IPS-NIHi11 (cell line): ENCODE measurements around the gene GNMT.

Source experiments
- DNase-seq: peaks from one replicate; pipeline ENCODE4 v3.0.0; 2012; ENCODE audit warnings: mixed read lengths, low spot score

The GNMT gene

GRCh38 chr6:42960243-42961019 is at the start of gene GNMT:
Gene GNMT, plus strand, starts transcription at chr6:42960754. Its CDS starts 14 bp downstream, at chr6:42960768.
- DNase-seq = peak; percentile 93

GRCh38 chr6:42911171-42912021 is 49.2 kb upstream of the GNMT start:
- peak; percentile 74 for DNase-seq

- DNase-seq = no peak
Observed at GRCh38 chr6:42914546-42914945, 46.0 kb upstream of the GNMT start.

DNA sequence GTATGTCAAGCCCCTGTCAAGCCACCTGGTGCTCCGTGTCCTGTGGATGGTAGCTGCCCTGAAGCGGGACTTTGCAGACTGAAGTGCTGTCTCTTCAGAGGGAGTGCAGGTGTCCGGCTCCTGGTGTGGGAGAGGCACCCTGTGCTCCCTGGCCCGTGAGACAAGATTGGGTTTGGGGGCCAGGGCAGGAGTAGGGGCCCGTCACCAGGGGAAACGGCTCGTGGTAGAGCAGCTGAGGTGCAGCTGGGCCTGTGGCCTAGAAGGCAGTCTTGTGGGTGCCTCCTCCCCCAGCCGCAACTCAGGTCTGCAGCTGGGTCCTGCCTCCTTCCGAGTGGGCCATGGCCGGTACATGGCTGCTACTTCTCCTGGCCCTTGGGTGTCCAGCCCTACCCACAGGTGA is 44.8 kb upstream of the GNMT start, which contains the start of gene PTCRA:
TSS of gene PTCRA (plus strand) at position 322 of the 400 bp plus-strand sequence. CDS start at position 339, 17 bp downstream.
- DNase-seq = no peak

- DNase-seq = no peak
Observed at GRCh38 chr6:42916288-42916687, 44.3 kb upstream of the GNMT start.

DNA sequence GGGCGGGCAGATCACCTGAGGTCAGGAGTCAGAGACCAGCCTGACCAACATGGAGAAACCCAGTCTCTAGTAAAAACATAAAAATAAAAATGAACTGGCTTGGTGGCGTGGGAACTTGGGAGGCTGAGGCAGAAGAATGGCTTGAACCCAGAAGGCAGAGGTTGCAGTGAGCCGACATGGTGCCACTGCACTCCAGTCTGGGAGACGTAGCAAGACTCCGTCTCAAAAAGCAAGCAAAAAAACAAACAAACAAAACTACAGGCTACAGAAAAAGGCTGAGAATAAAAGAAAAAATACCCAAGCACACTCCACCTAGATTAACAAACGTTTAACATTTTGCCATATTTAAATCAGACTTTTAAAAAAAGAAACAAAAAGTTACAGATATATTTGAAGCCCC is 38.8 kb upstream of the GNMT start:
- DNase-seq = no peak

GRCh38 chr6:42923666-42924065 is 36.9 kb upstream of the GNMT start:
- DNase-seq = no peak

- peak; percentile 34 for DNase-seq
Observed at GRCh38 chr6:42925248-42925857, 35.2 kb upstream of the GNMT start.

GRCh38 chr6:42928986-42929820 is 31.4 kb upstream of the GNMT start, which contains the start of gene CNPY3:
Gene CNPY3, plus strand, starts transcription at chr6:42929480. Its CDS starts 91 bp downstream, at chr6:42929571.
- peak; percentile 91 for DNase-seq

DNA sequence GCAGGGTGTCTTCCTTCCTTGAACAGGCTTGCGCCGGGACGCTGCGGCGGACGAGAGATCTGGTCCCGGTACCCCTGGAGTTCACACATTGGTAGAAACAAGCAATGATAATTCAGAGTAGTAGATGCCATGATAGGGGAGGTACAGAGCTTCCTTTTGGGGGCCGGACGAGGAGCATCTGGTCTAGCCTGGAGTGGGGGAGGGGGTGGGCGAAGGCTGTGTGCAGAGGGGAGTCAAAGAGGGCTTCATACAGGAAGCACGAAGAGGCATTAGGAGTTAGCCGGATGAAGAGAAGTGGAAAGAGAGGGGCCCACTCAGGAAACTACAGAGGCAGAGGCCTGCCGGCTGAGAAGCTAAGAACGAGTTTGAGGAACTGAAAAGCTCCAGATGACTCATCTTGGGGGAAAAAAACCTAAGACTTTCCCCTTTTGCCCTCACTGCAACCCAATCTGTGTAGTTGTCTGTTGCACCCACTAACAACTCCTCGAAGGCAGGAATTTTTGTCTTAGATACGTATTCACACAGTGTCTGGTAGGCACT is 30.7 kb upstream of the GNMT start:
- no peak for DNase-seq

GRCh38 chr6:42932412-42932811 is 28.1 kb upstream of the GNMT start:
- DNase-seq = no peak

DNA sequence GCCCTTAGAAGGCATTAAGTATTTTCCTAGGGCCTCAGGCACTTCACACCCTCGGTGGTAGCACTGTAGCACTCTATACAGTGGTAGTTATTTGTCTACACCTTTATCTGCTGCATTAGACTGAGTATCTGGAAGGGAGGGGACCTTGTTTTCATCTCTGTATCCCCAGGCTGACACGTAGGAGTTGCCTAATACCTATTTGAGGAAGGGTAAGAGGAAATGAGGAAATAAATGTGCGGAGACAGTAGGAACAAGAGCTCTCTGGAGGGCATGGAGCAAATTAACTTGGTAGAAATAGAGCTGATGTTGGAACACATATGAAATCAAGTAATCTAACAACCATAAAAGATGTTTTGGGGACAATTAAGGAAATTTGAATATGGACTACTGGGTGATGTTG is 27.3 kb upstream of the GNMT start:
- no peak for DNase-seq

- DNase-seq = no peak
Observed at GRCh38 chr6:42935322-42935721, 25.2 kb upstream of the GNMT start.

DNA sequence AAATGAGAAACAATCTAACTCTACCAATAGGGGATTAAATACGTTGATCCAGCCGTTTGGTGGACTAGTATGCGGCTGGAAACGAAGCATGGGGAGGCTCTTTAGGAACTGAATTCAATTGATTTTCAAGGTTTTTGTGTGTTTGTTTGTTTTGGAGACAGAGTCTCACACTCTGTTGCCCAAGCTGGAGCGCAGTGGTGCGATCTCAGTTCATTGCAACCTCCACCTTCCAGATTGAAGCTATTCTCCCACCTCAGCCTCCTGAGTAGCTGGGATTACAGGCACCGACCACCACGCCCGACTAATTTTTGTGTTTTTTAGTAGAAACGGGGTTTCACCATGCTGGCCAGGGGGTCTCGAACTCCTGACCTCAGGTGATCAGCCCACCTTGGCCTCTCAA is 24.2 kb upstream of the GNMT start:
- DNase-seq = no peak

- DNase-seq = no peak
Observed at GRCh38 chr6:42937548-42938427, 22.8 kb upstream of the GNMT start.

DNA sequence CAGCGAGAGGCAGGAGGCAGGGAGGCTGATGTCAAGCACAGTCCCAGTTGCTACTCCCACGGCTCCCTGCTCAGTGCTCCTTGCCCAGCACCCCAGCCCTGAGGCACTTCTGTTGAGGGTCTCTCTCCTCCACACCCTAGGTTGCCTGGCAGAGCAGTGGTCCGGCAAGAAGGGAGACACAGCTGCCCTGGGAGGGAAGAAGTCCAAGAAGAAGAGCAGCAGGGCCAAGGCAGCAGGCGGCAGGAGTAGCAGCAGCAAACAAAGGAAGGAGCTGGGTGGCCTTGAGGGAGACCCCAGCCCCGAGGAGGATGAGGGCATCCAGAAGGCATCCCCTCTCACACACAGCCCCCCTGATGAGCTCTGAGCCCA is 22.1 kb upstream of the GNMT start:
- DNase-seq = no peak

DNA sequence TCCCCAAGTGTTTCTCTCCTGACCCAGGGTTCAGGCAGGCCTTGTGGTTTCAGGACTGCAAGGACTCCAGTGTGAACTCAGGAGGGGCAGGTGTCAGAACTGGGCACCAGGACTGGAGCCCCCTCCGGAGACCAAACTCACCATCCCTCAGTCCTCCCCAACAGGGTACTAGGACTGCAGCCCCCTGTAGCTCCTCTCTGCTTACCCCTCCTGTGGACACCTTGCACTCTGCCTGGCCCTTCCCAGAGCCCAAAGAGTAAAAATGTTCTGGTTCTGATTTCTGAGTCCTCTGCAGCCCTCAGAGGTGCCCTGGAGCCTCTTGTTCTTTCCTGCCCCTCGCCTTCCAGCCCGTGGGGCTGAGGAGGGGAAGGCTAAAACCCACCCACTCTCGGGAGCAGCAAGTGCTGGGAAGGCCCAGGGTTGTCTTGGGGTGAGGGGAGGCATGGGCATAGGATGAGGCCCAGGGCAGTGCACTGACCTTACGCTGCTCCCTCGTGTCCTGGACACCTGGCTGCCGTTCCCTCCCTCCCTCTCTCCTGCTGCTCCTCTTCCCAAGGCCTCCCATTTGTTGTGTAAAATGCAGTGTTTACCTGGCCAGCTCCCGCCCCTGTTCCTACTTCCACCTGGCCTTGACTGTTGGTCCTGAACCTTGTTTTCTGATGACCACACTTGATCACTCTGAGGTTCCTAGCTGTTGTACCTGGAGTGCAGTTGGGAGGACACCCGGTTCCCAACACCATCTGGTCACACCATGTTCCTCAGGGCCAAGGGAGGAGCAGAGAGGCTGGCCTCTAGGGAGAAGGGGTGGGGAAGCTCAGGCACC is 21.4 kb upstream of the GNMT start:
- no peak for DNase-seq

DNA sequence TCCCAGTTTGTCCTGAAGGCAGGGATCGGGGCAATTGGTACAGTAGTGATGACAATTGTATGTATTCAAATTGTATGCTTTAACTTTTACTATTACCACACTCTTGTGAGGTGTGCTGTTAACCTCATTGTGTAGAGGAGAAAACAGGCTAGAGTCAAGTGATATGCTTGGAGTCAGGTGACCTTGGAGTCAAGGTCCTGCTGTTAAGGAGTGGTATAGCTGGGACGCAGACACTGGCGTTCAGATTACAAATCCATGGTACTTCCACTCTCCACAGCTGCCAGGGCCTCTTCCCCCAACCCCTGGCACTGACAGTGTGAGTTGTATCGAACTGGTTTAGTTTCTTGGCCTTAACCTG is 20.8 kb upstream of the GNMT start:
- DNase-seq = no peak

GRCh38 chr6:42940493-42941045 is 20.0 kb upstream of the GNMT start:
- DNase-seq = no peak
